Right renal pelvis (tissue), 4 donors: ENCODE data around the gene TUBA3E. TPM values are rescaled to one million over a fixed set of nuclear protein-coding genes. Genes with fewer than 3 reads are reported as not detected.
"Not testable (repeated sequence)": the region's sequence is repeated elsewhere in the genome, so short reads cannot be mapped to it uniquely, and the experiment has no call there.

ENCODE experiments used
- DNase-seq, 4 donors: peaks; one replicate each; pipeline ENCODE4 v3.0.0-alpha.2; 2013; ENCODE audit warnings: low read depth in 4 of 4, low spot score in 3 of 4, missing footprints in 1 of 4
- polyA plus RNA-seq, 4 donors: library from polyadenylated mRNA; unstranded; fragments of 120-200 nt; gene quantifications; one replicate each; pipeline ENCODE4 v1.2.1, GENCODE V29; 2013; ENCODE audit not compliant: insufficient read length in 4 of 4

The TUBA3E gene
- under 1 TPM in 3 of 4 donors, not detected in 1; 0.04 to 0.21 (median 0.13) TPM for polyA plus RNA-seq

- DNase-seq: no peak
Measured at GRCh38 chr2:130198343-130198742, at the start of gene TUBA3E. TUBA3E (minus strand) TSS chr2:130198439; CDS start chr2:130198360, 79 bp downstream.

GRCh38 chr2:130246430-130246829 is 48.2 kb upstream of the TUBA3E start:
- no peak for DNase-seq

GRCh38 chr2:130245976-130246375 is 47.7 kb upstream of the TUBA3E start:
- DNase-seq: no peak

GRCh38 chr2:130243359-130243758 is 45.1 kb upstream of the TUBA3E start:
- DNase-seq: no peak

- DNase-seq: no peak
Measured at GRCh38 chr2:130241041-130241707, 42.9 kb upstream of the TUBA3E start.

GRCh38 chr2:130239581-130239980 is 41.3 kb upstream of the TUBA3E start:
- DNase-seq: not testable (repeated sequence)

- DNase-seq: not testable (repeated sequence)
Measured at GRCh38 chr2:130233066-130233465, 34.8 kb upstream of the TUBA3E start.

GRCh38 chr2:130231656-130232055 is 33.4 kb upstream of the TUBA3E start:
- no peak for DNase-seq

- DNase-seq: not testable (repeated sequence)
Measured at GRCh38 chr2:130230907-130231306, 32.7 kb upstream of the TUBA3E start.

- DNase-seq: not testable (repeated sequence)
Measured at GRCh38 chr2:130230376-130230775, 32.1 kb upstream of the TUBA3E start.

GRCh38 chr2:130229161-130229510 is 30.9 kb upstream of the TUBA3E start:
- DNase-seq: not testable (repeated sequence)

- not testable (repeated sequence) for DNase-seq
Measured at GRCh38 chr2:130228467-130229160, 30.4 kb upstream of the TUBA3E start.

- DNase-seq: not testable (repeated sequence)
Measured at GRCh38 chr2:130228005-130228404, 29.8 kb upstream of the TUBA3E start.

GRCh38 chr2:130222523-130222922 is 24.3 kb upstream of the TUBA3E start:
- not testable (repeated sequence) for DNase-seq

GRCh38 chr2:130220505-130220904 is 22.3 kb upstream of the TUBA3E start:
- DNase-seq: not testable (repeated sequence)

GRCh38 chr2:130219147-130219546 is 20.9 kb upstream of the TUBA3E start:
- DNase-seq: not testable (repeated sequence)

- not testable (repeated sequence) for DNase-seq
Measured at GRCh38 chr2:130207051-130207450, 8.8 kb upstream of the TUBA3E start.

GRCh38 chr2:130203150-130203549 is 4.9 kb upstream of the TUBA3E start:
- not testable (repeated sequence) for DNase-seq

- not testable (repeated sequence) for DNase-seq
Measured at GRCh38 chr2:130202518-130202917, 4.3 kb upstream of the TUBA3E start.

- DNase-seq: not testable (repeated sequence)
Measured at GRCh38 chr2:130196052-130196451, 2.2 kb downstream of the TUBA3E start.

GRCh38 chr2:130195089-130195635 is 3.1 kb downstream of the TUBA3E start:
- DNase-seq: not testable (repeated sequence)

GRCh38 chr2:130193824-130194223 is 4.4 kb downstream of the TUBA3E start:
- not testable (repeated sequence) for DNase-seq
